HepG2 (cell line): Measurements from ENCODE around the gene MVB12A. TPM values are rescaled to one million over a fixed set of nuclear protein-coding genes. Genes with fewer than 3 reads are reported as not detected.
A peak's percentile ranks its signal among the peaks of the same experiment; 100 is the strongest.

Experiments used
- GLMP ChIP-seq: sonication (generic); formaldehyde crosslinking; IDR thresholded peaks from 2 replicates; pipeline ENCODE4 v1.9.0; 2021; ENCODE audit warnings: missing genetic modification reagents, mild to moderate bottlenecking, borderline replicate concordance
- HDAC2 ChIP-seq: sonication (generic); formaldehyde crosslinking; IDR thresholded peaks from 2 replicates; pipeline ENCODE4 v1.4.0; 2020; ENCODE audit warnings: missing genetic modification reagents
- NR2F2 ChIP-seq: IDR thresholded peaks from 2 replicates; pipeline ENCODE4 v1.6.1; 2012; ENCODE audit warnings: low read depth, inconsistent platforms, borderline replicate concordance
- POLR2AphosphoS2 ChIP-seq: IDR thresholded peaks from 2 replicates; pipeline ENCODE4 v1.6.1; 2011; ENCODE audit warnings: low read depth, low read length, improper control_type of control experiment
- RBAK ChIP-seq: sonication (generic); formaldehyde crosslinking; IDR thresholded peaks from 2 replicates; pipeline ENCODE4 v1.5.1; 2020; ENCODE audit warnings: mild to moderate bottlenecking, missing genetic modification reagents
- SNAPC2 ChIP-seq: sonication (generic); formaldehyde crosslinking; IDR thresholded peaks from 2 replicates; pipeline ENCODE4 v1.8.1; 2022; ENCODE audit warnings: mild to moderate bottlenecking, missing genetic modification reagents
- ZHX1 ChIP-seq: sonication (generic); formaldehyde crosslinking; IDR thresholded peaks from 2 replicates; pipeline ENCODE4 v1.8.1; 2022; ENCODE audit warnings: low read depth, mild to moderate bottlenecking, missing genetic modification reagents
- ZNF205 ChIP-seq: IDR thresholded peaks from 2 replicates; pipeline ENCODE4 v1.6.1; 2018; ENCODE audit warnings: missing biosample characterization, missing genetic modification reagents
- ZNF225 ChIP-seq: sonication (generic); formaldehyde crosslinking; IDR thresholded peaks from 2 replicates; pipeline ENCODE4 v1.4.0; 2020; ENCODE audit warnings: mild to moderate bottlenecking, missing genetic modification reagents
- ZNF281 ChIP-seq: sonication (generic); formaldehyde crosslinking; IDR thresholded peaks from 2 replicates; pipeline ENCODE4 v1.4.0; 2020; ENCODE audit warnings: missing genetic modification reagents, borderline replicate concordance
- ZNF335 ChIP-seq: sonication (generic); formaldehyde crosslinking; IDR thresholded peaks from 2 replicates; pipeline ENCODE4 v1.4.0; 2020; ENCODE audit warnings: missing genetic modification reagents
- ZNF451 ChIP-seq: sonication (generic); formaldehyde crosslinking; IDR thresholded peaks from 2 replicates; pipeline ENCODE4 v1.5.0; 2020; ENCODE audit warnings: mild to moderate bottlenecking, missing genetic modification reagents
- ZNF503 ChIP-seq: sonication (generic); formaldehyde crosslinking; IDR thresholded peaks from 2 replicates; pipeline ENCODE4 v1.4.0; 2020; ENCODE audit warnings: missing genetic modification reagents
- ZNF570 ChIP-seq: sonication (generic); formaldehyde crosslinking; IDR thresholded peaks from 2 replicates; pipeline ENCODE4 v1.4.0; 2020; ENCODE audit warnings: mild to moderate bottlenecking, missing genetic modification reagents, borderline replicate concordance
- ZNF597 ChIP-seq: sonication (generic); formaldehyde crosslinking; IDR thresholded peaks from 2 replicates; pipeline ENCODE4 v1.5.0; 2020; ENCODE audit warnings: missing genetic modification reagents
- ZNF770 ChIP-seq: sonication (generic); formaldehyde crosslinking; IDR thresholded peaks from 2 replicates; pipeline ENCODE4 v1.5.0; 2020; ENCODE audit warnings: mild to moderate bottlenecking, missing genetic modification reagents
- ZSCAN20 ChIP-seq: sonication (generic); formaldehyde crosslinking; IDR thresholded peaks from 2 replicates; pipeline ENCODE4 v1.4.0; 2020; ENCODE audit warnings: missing genetic modification reagents, mild to moderate bottlenecking, borderline replicate concordance
- polyA plus RNA-seq, 8 experiments: library from polyadenylated mRNA; depleted of rRNA in 3 of 8; stranded (reverse) in 7 of 8; unstranded in 1 of 8; fragments of >200 nt; fragmentation: Illumina TruSeq in 4 of 8; extraction: Trizol in 4 of 8; gene quantifications; 2 replicates each; pipeline versions ENCODE4 v1.2.1 to v1.2.3, GENCODE V29; 2011 to 2016; ENCODE audit warnings: low read depth in 4 of 8, missing spikeins in 1 of 8, mixed read lengths in 1 of 8; ENCODE audit not compliant: insufficient read depth in 1 of 8
- total RNA-seq, 5 experiments: library from RNA; depleted of rRNA; stranded (reverse); fragments of >200 nt; fragmentation: Illumina TruSeq; extraction: Trizol; gene quantifications; 2 replicates each; pipeline ENCODE4 v1.2.3, GENCODE V29; 2016; ENCODE audit warnings: low read depth in 1 of 5

MVB12A gene
- total and polyA plus RNA-seq, 2 of the 13 experiments (the other 11 are each of a cell fraction or from before 2014, with no cell fraction given), result 35.7 to 36.1 TPM

- peak; percentile 91 for TF ChIP-seq ZNF770
- TF ChIP-seq GLMP (CRISPR knock-in tag), result no peak
- TF ChIP-seq ZNF503, result no peak
- TF ChIP-seq ZSCAN20 (CRISPR knock-in tag), result peak; percentile 52; the same call in 1 of the 2 replicates
- 0 out of 2 replicates have a peak, but pooled peaks have one; percentile 7 for TF ChIP-seq HDAC2
- TF ChIP-seq ZHX1 (CRISPR knock-in tag), result 0 out of 2 replicates have a peak, but pooled peaks have one; percentile 26
- TF ChIP-seq ZNF205 (CRISPR knock-in tag), result no peak
- no peak; the same call in 1 of the 2 replicates for TF ChIP-seq ZNF225 (CRISPR knock-in tag)
- TF ChIP-seq SNAPC2 (CRISPR knock-in tag), result no peak
- TF ChIP-seq ZNF335, result no peak
- TF ChIP-seq NR2F2, result no peak
- TF ChIP-seq ZNF570, result no peak
- no peak for TF ChIP-seq POLR2AphosphoS2
- TF ChIP-seq RBAK, result no peak
- TF ChIP-seq ZNF281 (CRISPR knock-in tag), result no peak
- no peak for TF ChIP-seq ZNF451 (CRISPR knock-in tag)
- no peak for TF ChIP-seq ZNF597 (CRISPR knock-in tag)
These were observed 29.0 kb upstream of the MVB12A start (continued) for GRCh38 chr19:17390665-17391370.
